ENCODE measurements around the gene PRPF40B.

DNA sequence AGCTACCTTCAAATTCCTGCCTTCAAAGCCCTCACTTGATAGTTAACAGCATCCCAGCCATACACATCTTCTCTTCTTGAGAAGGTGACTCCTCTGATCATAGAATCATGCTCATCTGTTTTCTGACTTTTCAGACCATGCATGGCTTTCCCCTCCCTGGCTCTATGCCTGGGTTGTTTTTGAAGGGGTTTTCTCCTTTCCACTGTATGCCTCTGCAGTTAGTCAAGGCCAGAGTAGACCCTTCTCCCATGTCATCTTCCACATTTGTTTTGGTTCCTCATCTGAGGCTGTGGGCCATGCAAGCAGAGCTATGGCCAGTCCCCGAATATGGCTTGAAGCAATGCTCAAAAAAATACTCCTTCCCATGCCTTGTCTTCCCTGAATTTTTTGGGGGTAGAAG is 41.2 kb upstream of the PRPF40B start:
- TF ChIP-seq POLR2A (IDR thresholded peaks at IDR 0.05) (no peak), POLR2AphosphoS5 (IDR thresholded peaks at IDR 0.05) (no peak)

All from breast epithelium (tissue), 3 donors.